Activated B cell treated with CpG ODN at 0.5 μM for 24 hours (primary cell): ENCODE measurements around the gene SLC7A4. TPM values are rescaled to one million over a fixed set of nuclear protein-coding genes. Genes with fewer than 3 reads are reported as not detected.
"Not testable (repeated sequence)": the region's sequence is repeated elsewhere in the genome, so short reads cannot be mapped to it uniquely, and the experiment has no call there.

Experiments used
- ATAC-seq: fragments of 200-7000 bp; cut with Tn5 transposase; one replicate; pipeline ENCODE4 v1.10.0; 2021; ENCODE audit warnings: low read depth, mild to moderate bottlenecking, moderate library complexity
- CTCF ChIA-PET: fragments of 350-600 bp; sonication (Branson Sonifier 250); formaldehyde crosslinking; loops from one replicate; lab custom pipeline; 2021; ENCODE audit warnings: antibody characterized with exemption; lab: Charles Lee
- POLR2A ChIA-PET: fragments of 350-600 bp; sonication (Branson Sonifier 250); formaldehyde crosslinking; loops from one replicate; lab custom pipeline; 2021; ENCODE audit warnings: antibody characterized with exemption; lab: Charles Lee
- DNase-seq: peaks from one replicate; pipeline ENCODE4 v3.0.0; 2022
- H3K27ac Mint-ChIP-seq: one replicate; pipeline ENCODE4 v1.8.0; 2020; ENCODE audit warnings: mixed read lengths
- H3K27me3 Mint-ChIP-seq: one replicate; pipeline ENCODE4 v1.8.0; 2021; ENCODE audit warnings: mixed read lengths
- H3K36me3 Mint-ChIP-seq: one replicate; pipeline ENCODE4 v1.8.0; 2021; ENCODE audit warnings: low read depth, mixed read lengths
- H3K4me1 Mint-ChIP-seq: one replicate; pipeline ENCODE4 v1.8.0; 2021; ENCODE audit warnings: mixed read lengths
- H3K4me3 Mint-ChIP-seq: one replicate; pipeline ENCODE4 v1.8.0; 2020; ENCODE audit warnings: mild to moderate bottlenecking, mixed read lengths
- H3K9me3 Mint-ChIP-seq: one replicate; pipeline ENCODE4 v1.8.0; 2020; ENCODE audit warnings: mixed read lengths
- intact Hi-C: fragments of 100-400 bp; cut with micrococcal nuclease; formaldehyde crosslinking; loops from one replicate; pipeline ENCODE4 v1.15.1; 2024
- total RNA-seq: library from RNA; stranded (reverse); gene quantifications from 2 replicates; pipeline ENCODE4 v1.2.3, GENCODE V29; 2022
- TF ChIP-seq, protein P1 (sequence below): fragments of 200-600 bp; IDR thresholded peaks from one replicate; pipeline ENCODE4 v1.8.0; 2022; ENCODE audit warnings: antibody characterized with exemption, mild to moderate bottlenecking

The SLC7A4 gene
- total RNA-seq, 1 donor from 2014 or later: not detected

DNA sequence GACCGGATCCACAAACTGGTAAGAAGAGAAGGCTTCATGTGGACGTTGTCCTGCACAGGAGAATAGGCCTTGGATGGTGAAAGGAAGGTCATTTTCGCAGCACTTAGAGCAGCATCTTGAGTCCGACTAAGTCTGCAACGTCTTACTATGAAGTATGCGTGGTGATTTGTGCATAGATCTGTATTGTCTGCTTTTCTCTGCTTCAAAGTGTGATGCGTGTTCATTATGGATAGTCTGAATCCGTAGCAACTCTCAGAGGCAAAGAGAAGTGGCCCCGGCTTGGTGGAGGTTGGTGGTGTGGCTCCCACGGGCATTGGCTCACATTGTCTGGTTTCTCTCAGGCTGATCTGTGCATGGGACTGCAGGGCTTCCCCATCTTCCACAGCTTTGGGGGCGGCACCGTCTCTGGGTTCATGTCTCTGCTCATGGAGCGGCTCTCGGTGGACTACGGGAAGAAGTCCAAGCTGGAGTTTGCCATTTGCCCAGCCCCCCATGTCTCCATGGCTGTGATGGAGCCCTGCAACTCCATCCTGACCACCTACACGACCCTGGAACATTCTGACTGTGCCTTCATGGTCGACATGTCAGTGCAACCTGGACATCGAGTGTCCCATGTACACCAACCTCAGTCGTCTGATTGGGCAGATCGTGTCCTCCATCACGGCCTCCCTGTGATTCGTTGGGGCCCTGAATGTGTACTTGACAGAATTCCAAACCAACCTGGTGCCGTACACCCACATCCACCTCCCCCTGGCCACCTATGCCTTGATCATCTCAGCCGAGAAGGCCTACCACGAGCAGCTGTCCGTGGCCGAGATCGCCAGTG is 34.9 kb upstream of the SLC7A4 start:
- TF ChIP-seq, protein P1, sequence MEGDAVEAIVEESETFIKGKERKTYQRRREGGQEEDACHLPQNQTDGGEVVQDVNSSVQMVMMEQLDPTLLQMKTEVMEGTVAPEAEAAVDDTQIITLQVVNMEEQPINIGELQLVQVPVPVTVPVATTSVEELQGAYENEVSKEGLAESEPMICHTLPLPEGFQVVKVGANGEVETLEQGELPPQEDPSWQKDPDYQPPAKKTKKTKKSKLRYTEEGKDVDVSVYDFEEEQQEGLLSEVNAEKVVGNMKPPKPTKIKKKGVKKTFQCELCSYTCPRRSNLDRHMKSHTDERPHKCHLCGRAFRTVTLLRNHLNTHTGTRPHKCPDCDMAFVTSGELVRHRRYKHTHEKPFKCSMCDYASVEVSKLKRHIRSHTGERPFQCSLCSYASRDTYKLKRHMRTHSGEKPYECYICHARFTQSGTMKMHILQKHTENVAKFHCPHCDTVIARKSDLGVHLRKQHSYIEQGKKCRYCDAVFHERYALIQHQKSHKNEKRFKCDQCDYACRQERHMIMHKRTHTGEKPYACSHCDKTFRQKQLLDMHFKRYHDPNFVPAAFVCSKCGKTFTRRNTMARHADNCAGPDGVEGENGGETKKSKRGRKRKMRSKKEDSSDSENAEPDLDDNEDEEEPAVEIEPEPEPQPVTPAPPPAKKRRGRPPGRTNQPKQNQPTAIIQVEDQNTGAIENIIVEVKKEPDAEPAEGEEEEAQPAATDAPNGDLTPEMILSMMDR: no peak
- no peaks in the 10 kb centered on the region for H3K36me3 Mint-ChIP-seq
- intact Hi-C loops: no loop called here
- H3K27ac Mint-ChIP-seq: no peak overlapping the region
- H3K27me3 Mint-ChIP-seq: peaks cover 4% of the 10 kb centered on the region
- H3K9me3 Mint-ChIP-seq: no peaks in the 10 kb centered on the region
- H3K4me1 Mint-ChIP-seq: no peaks in the 10 kb centered on the region
- no peak overlapping the region for H3K4me3 Mint-ChIP-seq
- DNase-seq (no peak), ATAC-seq (no peak)
- ChIA-PET CTCF (no interaction called here), POLR2A (no interaction called here)

DNA sequence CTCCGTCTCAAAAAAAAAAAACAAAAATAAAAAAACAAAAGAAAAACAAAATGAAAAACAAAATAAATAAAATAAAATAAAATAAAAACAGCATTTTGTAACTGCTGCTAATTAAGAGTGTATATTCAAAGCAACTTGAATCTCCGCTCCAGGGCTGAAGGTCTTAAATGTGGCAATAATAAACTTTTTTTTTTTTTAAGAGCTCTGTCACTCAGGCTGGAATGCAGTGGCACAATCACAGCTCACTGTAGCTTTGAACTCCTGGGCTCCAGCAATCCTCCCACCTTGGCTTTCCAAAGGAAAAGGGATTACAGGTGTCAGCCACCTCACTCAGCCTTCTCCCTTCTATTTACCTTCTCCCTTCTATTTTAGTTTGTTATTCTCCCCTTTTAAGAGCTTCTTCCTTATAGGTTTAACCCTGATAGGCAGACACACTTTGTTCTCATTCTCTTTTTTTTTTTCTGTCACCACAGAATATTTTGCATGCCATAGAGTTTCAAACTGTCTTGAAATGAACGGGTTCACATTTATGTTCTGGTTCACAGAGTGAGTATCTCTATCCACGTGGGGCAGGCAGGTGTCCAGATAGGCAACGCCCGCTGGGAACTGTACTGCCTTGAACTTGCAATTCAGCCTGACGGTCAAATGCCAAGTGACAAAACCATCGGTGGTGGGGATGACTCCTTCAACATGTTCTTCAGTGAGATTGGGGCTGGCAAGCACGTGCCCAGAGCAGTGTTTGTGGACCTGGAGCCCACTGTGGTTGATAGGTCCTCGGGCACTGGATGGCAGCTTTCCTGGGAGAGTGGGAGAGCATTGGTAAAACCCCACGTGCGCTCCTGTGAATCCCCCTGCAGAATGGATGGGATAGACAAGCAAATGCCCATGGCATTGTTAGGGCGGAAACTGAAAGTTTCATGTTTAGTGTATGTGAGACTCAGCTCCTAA is 32.8 kb upstream of the SLC7A4 start:
- no peak overlapping the region for H3K27ac Mint-ChIP-seq
- no peaks in the 10 kb centered on the region for H3K36me3 Mint-ChIP-seq
- intact Hi-C loops: no loop called here
- DNase-seq (no peak), ATAC-seq (no peak)
- ChIA-PET CTCF (interaction anchor here (0.6 kb wide), 1 partner anchor 17 kb away, joined by 3 read pairs; no protein-coding TSS in a partner anchor), POLR2A (no interaction called here)
- H3K4me3 Mint-ChIP-seq: no peak overlapping the region
- TF ChIP-seq, protein P1: no peak
- peaks cover 2% of the 10 kb centered on the region for H3K9me3 Mint-ChIP-seq
- H3K27me3 Mint-ChIP-seq: peaks cover 3% of the 10 kb centered on the region
- H3K4me1 Mint-ChIP-seq: no peaks in the 10 kb centered on the region

DNA sequence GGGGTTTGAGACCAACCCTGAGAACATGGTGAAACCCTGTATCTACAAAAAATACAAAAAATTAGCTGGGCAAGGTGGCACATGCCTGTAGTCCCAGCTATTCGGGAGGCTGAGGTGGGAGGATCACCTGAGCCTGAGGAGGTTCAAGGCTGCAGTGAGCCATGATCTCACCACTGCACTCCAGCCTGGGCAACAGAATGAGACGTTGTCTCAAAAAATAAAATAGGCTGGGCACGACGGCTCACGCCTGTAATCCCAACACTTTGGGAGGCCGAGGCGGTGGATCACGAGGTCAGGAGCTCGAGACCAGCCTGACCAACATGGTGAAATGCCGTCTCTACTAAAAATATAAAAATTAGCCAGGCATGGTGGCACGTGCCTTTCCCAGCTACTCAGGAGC is 32.1 kb upstream of the SLC7A4 start:
- CTCF ChIA-PET: interaction anchor here (0.6 kb wide), 1 partner anchor 17 kb away, joined by 3 read pairs; no protein-coding TSS in a partner anchor
- H3K4me1 Mint-ChIP-seq, H3K36me3 Mint-ChIP-seq, POLR2A ChIA-PET, H3K4me3 Mint-ChIP-seq, DNase-seq, intact Hi-C loops, H3K27ac Mint-ChIP-seq, H3K27me3 Mint-ChIP-seq, H3K9me3 Mint-ChIP-seq, ATAC-seq: not testable (repeated sequence)

DNA sequence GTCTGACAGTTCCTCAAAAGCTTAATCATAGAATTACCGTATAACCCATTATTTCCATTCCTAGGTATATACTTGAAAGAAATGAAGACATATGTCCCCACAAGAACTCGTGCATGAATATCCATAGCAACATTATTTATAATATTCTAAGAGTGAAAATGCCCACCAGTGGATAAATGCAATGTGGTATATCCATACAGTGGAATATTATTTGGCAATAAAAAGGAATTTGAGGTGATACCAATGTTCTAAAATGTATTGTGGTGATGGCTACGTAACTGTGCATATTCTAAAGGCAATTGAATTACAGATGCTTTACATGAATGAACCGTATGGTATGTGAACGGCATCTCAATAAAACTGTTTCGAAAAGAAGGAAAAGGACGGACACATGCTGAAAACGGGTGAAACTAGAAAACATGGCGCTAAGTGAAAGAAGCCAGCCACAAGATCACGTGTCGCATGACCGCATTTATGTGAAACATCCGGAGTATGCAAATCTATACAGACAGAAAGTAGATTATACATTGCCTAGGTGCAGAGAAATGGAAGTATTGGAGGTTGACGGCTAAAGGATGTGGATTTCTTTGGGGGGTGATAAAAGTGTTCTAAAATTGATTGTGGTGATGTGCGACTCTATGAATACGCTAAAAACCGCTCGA is 29.4 kb upstream of the SLC7A4 start:
- H3K36me3 Mint-ChIP-seq, CTCF ChIA-PET, DNase-seq, H3K27me3 Mint-ChIP-seq, POLR2A ChIA-PET, ATAC-seq, H3K27ac Mint-ChIP-seq, intact Hi-C loops, H3K9me3 Mint-ChIP-seq, H3K4me3 Mint-ChIP-seq, H3K4me1 Mint-ChIP-seq: not testable (repeated sequence)

DNA sequence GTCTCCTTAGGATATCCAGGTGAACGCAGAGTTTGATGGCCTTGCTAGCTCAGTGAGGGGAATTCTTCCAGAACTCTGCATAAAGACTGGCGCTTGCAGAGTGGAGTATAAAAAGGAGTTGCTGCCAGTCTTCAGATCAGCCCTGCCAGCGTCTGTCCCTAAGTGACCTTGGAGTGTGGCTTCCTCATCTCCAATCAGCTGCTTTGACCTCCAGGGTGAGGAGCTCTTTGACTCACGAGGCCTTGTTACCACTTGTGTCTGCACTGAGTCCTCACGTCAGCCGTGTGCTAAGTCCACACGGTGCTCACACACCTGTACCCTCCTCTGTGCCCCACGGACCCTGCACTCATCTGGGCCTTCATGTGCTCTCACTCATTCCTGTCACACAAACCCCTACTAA is 28.0 kb upstream of the SLC7A4 start:
- H3K4me3 Mint-ChIP-seq, H3K36me3 Mint-ChIP-seq, CTCF ChIA-PET, intact Hi-C loops, POLR2A ChIA-PET, DNase-seq, H3K4me1 Mint-ChIP-seq, H3K27ac Mint-ChIP-seq, H3K9me3 Mint-ChIP-seq, ATAC-seq: not testable (repeated sequence)
- peaks cover 18% of the 10 kb centered on the region for H3K27me3 Mint-ChIP-seq

DNA sequence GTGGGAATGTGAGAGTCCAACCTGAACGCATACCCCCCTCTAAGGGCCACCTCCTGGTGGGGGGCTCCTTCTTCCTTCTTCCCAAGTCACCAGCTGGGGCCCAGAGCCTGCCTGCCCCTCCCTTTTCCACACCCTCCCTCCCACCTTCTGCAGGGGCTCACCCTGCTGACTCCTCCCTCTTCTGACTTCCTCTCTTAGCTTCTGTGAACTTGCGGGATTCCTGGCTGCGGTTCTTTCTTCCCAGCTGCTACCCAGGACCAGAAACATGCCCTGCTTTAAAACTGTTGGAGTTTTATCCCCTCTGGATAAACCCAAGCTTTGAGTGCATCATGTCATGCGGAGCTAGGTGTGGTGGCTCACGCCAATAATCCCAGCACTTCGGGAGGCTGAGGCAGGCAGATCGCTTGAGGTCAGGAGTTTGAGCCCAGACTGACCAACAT is 23.5 kb upstream of the SLC7A4 start:
- CTCF ChIA-PET: no interaction called here
- DNase-seq (no peak), ATAC-seq (no peak)
- POLR2A ChIA-PET: no interaction called here
- Mint-ChIP-seq H3K9me3 (no peaks in the 10 kb centered on the region), H3K27ac (no peak overlapping the region), H3K36me3 (no peaks in the 10 kb centered on the region), H3K4me3 (no peak overlapping the region), H3K4me1 (peaks cover 8% of the 10 kb centered on the region), H3K27me3 (peaks cover 24% of the 10 kb centered on the region)
- intact Hi-C loops: no loop called here
- TF ChIP-seq, protein P1: no peak
